Measurements from ENCODE around the gene LHX1. TPM values are rescaled to one million over a fixed set of nuclear protein-coding genes. Genes with fewer than 3 reads are reported as not detected.
A peak's percentile ranks its signal among the peaks of the same experiment; 100 is the strongest.

Gene LHX1
- polyA plus RNA-seq (ENCODE audit: low read depth in 6 of 6) = not detected

- H3K36me3 Mint-ChIP-seq = no peaks in the 10 kb centered on the region
- peaks cover 57 to 91% (median 81%) of the 10 kb centered on the region in 3 donors for H3K27me3 Mint-ChIP-seq
- H3K9me3 Mint-ChIP-seq = peaks cover 0 to 16% (median 7%) of the 10 kb centered on the region in 7 donors
- H3K27ac Mint-ChIP-seq = peak within 1 kb of the TSS in 5 of 6 donors; percentile 24 to 95 (median 88)
- H3K4me3 Mint-ChIP-seq = peak within 1 kb of the TSS; percentile 83 to 90 (median 88)
- H3K4me1 Mint-ChIP-seq = peaks cover 61 to 77% (median 74%) of the 10 kb centered on the region in 3 donors
- ATAC-seq (ENCODE audit: low read depth in 2 of 2) (peak; percentile 23 to 24), DNase-seq (no peak)
These were observed at the start of gene LHX1 for GRCh38 chr17:36937001-36937958. LHX1 (plus strand) TSS chr17:36937475; CDS start chr17:36938198, 723 bp downstream.

- H3K27me3 Mint-ChIP-seq = peaks cover 38 to 73% (median 68%) of the 10 kb centered on the region in 3 donors
- no peak overlapping the region for H3K4me3 Mint-ChIP-seq
- no peak overlapping the region for H3K27ac Mint-ChIP-seq
- no peak for DNase-seq
- H3K36me3 Mint-ChIP-seq = peaks cover 0 to 4% of the 10 kb centered on the region in 2 donors
- ATAC-seq (ENCODE audit: low read depth in 2 of 2) = no peak
- H3K9me3 Mint-ChIP-seq = no peaks in the 10 kb centered on the region
- H3K4me1 Mint-ChIP-seq = peaks cover 0 to 4% (median 3%) of the 10 kb centered on the region in 3 donors
These were observed 48.9 kb upstream of the LHX1 start for GRCh38 chr17:36888236-36888951.

GRCh38 chr17:36889770-36890349, 47.4 kb upstream of the LHX1 start:
- ATAC-seq (ENCODE audit: low read depth in 2 of 2) (no peak), DNase-seq (no peak)
- no peak overlapping the region for H3K27ac Mint-ChIP-seq
- no peaks in the 10 kb centered on the region for H3K9me3 Mint-ChIP-seq
- H3K4me3 Mint-ChIP-seq = no peak overlapping the region
- H3K27me3 Mint-ChIP-seq = peaks cover 34 to 71% (median 70%) of the 10 kb centered on the region in 3 donors
- H3K36me3 Mint-ChIP-seq = peaks cover 0 to 4% of the 10 kb centered on the region in 2 donors
- H3K4me1 Mint-ChIP-seq = peaks cover 0 to 3% (median 2%) of the 10 kb centered on the region in 3 donors

- ATAC-seq (ENCODE audit: low read depth in 2 of 2) = no peak
- Mint-ChIP-seq H3K27ac (no peak overlapping the region), H3K4me3 (no peak overlapping the region), H3K27me3 (peaks cover 34 to 71% (median 70%) of the 10 kb centered on the region in 3 donors), H3K9me3 (no peaks in the 10 kb centered on the region), H3K4me1 (peaks cover 0 to 2% (median 0%) of the 10 kb centered on the region in 3 donors), H3K36me3 (no peaks in the 10 kb centered on the region)
- DNase-seq = no peak
These were observed 46.7 kb upstream of the LHX1 start for GRCh38 chr17:36890398-36891168.

GRCh38 chr17:36892112-36892838, 45.0 kb upstream of the LHX1 start:
- Mint-ChIP-seq H3K27me3 (peaks cover 34 to 72% (median 66%) of the 10 kb centered on the region in 3 donors), H3K27ac (no peak overlapping the region), H3K36me3 (no peaks in the 10 kb centered on the region), H3K9me3 (no peaks in the 10 kb centered on the region), H3K4me3 (no peak overlapping the region), H3K4me1 (no peaks in the 10 kb centered on the region)
- ATAC-seq (ENCODE audit: low read depth in 2 of 2) (no peak), DNase-seq (no peak)

- Mint-ChIP-seq H3K27me3 (peaks cover 27 to 69% (median 66%) of the 10 kb centered on the region in 3 donors), H3K4me3 (no peak overlapping the region), H3K36me3 (no peaks in the 10 kb centered on the region), H3K4me1 (no peaks in the 10 kb centered on the region), H3K27ac (no peak overlapping the region), H3K9me3 (no peaks in the 10 kb centered on the region)
- ATAC-seq (ENCODE audit: low read depth in 2 of 2) (no peak), DNase-seq (no peak)
These were observed 43.1 kb upstream of the LHX1 start for GRCh38 chr17:36894177-36894576.

- no peak for ATAC-seq (ENCODE audit: low read depth in 2 of 2)
- H3K4me1 Mint-ChIP-seq = no peaks in the 10 kb centered on the region
- H3K36me3 Mint-ChIP-seq = no peaks in the 10 kb centered on the region
- no peak overlapping the region for H3K27ac Mint-ChIP-seq
- H3K9me3 Mint-ChIP-seq = no peaks in the 10 kb centered on the region
- no peak overlapping the region for H3K4me3 Mint-ChIP-seq
- H3K27me3 Mint-ChIP-seq = peaks cover 29 to 72% (median 66%) of the 10 kb centered on the region in 3 donors
- no peak for DNase-seq
These were observed 42.4 kb upstream of the LHX1 start for GRCh38 chr17:36894925-36895324.

GRCh38 chr17:36899250-36900159, 37.8 kb upstream of the LHX1 start:
- Mint-ChIP-seq H3K27me3 (peaks cover 49 to 64% (median 49%) of the 10 kb centered on the region in 3 donors), H3K4me1 (no peaks in the 10 kb centered on the region), H3K27ac (no peak overlapping the region), H3K36me3 (no peaks in the 10 kb centered on the region), H3K9me3 (no peaks in the 10 kb centered on the region), H3K4me3 (no peak overlapping the region)
- no peak for DNase-seq
- ATAC-seq (ENCODE audit: low read depth in 2 of 2) = no peak

- peaks cover 47 to 58% (median 48%) of the 10 kb centered on the region in 3 donors for H3K27me3 Mint-ChIP-seq
- H3K9me3 Mint-ChIP-seq = no peaks in the 10 kb centered on the region
- H3K36me3 Mint-ChIP-seq = no peaks in the 10 kb centered on the region
- DNase-seq (no peak), ATAC-seq (ENCODE audit: low read depth in 2 of 2) (no peak)
- no peaks in the 10 kb centered on the region for H3K4me1 Mint-ChIP-seq
- no peak overlapping the region for H3K27ac Mint-ChIP-seq
- H3K4me3 Mint-ChIP-seq = no peak overlapping the region
These were observed 37.1 kb upstream of the LHX1 start for GRCh38 chr17:36900160-36900512.

- no peaks in the 10 kb centered on the region for H3K4me1 Mint-ChIP-seq
- ATAC-seq (ENCODE audit: low read depth in 2 of 2) = no peak
- H3K4me3 Mint-ChIP-seq = no peak overlapping the region
- DNase-seq = no peak
- no peaks in the 10 kb centered on the region for H3K9me3 Mint-ChIP-seq
- H3K36me3 Mint-ChIP-seq = no peaks in the 10 kb centered on the region
- peaks cover 38 to 49% (median 47%) of the 10 kb centered on the region in 3 donors for H3K27me3 Mint-ChIP-seq
- H3K27ac Mint-ChIP-seq = no peak overlapping the region
These were observed 35.8 kb upstream of the LHX1 start for GRCh38 chr17:36901506-36901905.

GRCh38 chr17:36907407-36907806, 29.9 kb upstream of the LHX1 start:
- no peaks in the 10 kb centered on the region for H3K9me3 Mint-ChIP-seq
- H3K4me3 Mint-ChIP-seq = no peak overlapping the region
- no peaks in the 10 kb centered on the region for H3K4me1 Mint-ChIP-seq
- ATAC-seq (ENCODE audit: low read depth in 2 of 2) = no peak
- no peak for DNase-seq
- H3K27me3 Mint-ChIP-seq = peaks cover 33 to 69% (median 55%) of the 10 kb centered on the region in 3 donors
- no peaks in the 10 kb centered on the region for H3K36me3 Mint-ChIP-seq
- H3K27ac Mint-ChIP-seq = no peak overlapping the region
